Measurements from ENCODE around the gene PCSK1. TPM values are rescaled to one million over a fixed set of nuclear protein-coding genes. Genes with fewer than 3 reads are reported as not detected.

PCSK1 gene
- polyA plus RNA-seq, 3 donors = not detected

GRCh38 chr5:96343094-96343493, 90.0 kb downstream of the PCSK1 start:
- Histone ChIP-seq H3K9me3 (replicated peaks in 1 of 2; ENCODE audit: control insufficient read depth in 1 of 2, insufficient read depth in 1 of 2, low read length in 2 of 2) (no peaks in the 10 kb centered on the region), H3K4me2 (replicated peaks; ENCODE audit: extremely low read depth, low read length, poor library complexity, severe bottlenecking) (no peak overlapping the region), H3K9ac (ENCODE audit: insufficient read depth, low read length, poor library complexity, severe bottlenecking) (no peak overlapping the region), H3K79me2 (ENCODE audit: insufficient read depth, low read length) (no peaks in the 10 kb centered on the region), H3K27me3 (ENCODE audit: control insufficient read depth in 2 of 2, insufficient read depth in 2 of 2, low read length in 2 of 2) (no peaks in the 10 kb centered on the region), H3K27ac (ENCODE audit: low read depth in 1 of 2, low read length in 2 of 2) (no peak overlapping the region), H2AFZ (ENCODE audit: insufficient read depth, low read depth, low read length, poor library complexity, severe bottlenecking) (no peak overlapping the region), H3K36me3 (replicated peaks in 1 of 2; ENCODE audit: control insufficient read depth in 1 of 2, insufficient read depth in 2 of 2, low read length in 2 of 2) (no peaks in the 10 kb centered on the region), H4K20me1 (ENCODE audit: insufficient read depth, low read length) (no peaks in the 10 kb centered on the region), H3K4me1 (ENCODE audit: control insufficient read depth in 1 of 2, insufficient read depth in 2 of 2, low read length in 2 of 2) (peaks cover 4 to 14% of the 10 kb centered on the region in 2 donors), H3K4me3 (replicated peaks in 1 of 3; ENCODE audit: low read depth in 2 of 3, low read length in 3 of 3) (no peak overlapping the region)
- Mint-ChIP-seq H3K27ac (no peak overlapping the region), H3K27me3 (ENCODE audit: low read depth in 3 of 3) (no peaks in the 10 kb centered on the region), H3K9me3 (no peaks in the 10 kb centered on the region), H3K4me1 (peaks cover 27% of the 10 kb centered on the region), H3K36me3 (no peaks in the 10 kb centered on the region), H3K4me3 (no peak overlapping the region)
- DNase-seq = no peak
- no peak for TF ChIP-seq CTCF (IDR thresholded peaks at IDR 0.05)
- intact Hi-C loops (cut with micrococcal nuclease) = loop anchor here in 1 of 2 donors (10.0 kb wide), 1 partner anchor 262 kb away; no protein-coding TSS in a partner anchor

- TF ChIP-seq CTCF (IDR thresholded peaks at IDR 0.05) = no peak
- H3K79me2 ChIP-seq (ENCODE audit: insufficient read depth, low read length) = no peaks in the 10 kb centered on the region
- H3K4me3 ChIP-seq (replicated peaks in 1 of 3; ENCODE audit: low read depth in 2 of 3, low read length in 3 of 3) = no peak overlapping the region
- peaks cover 30% of the 10 kb centered on the region for H3K4me1 Mint-ChIP-seq
- H4K20me1 ChIP-seq (ENCODE audit: insufficient read depth, low read length) = no peaks in the 10 kb centered on the region
- no peak overlapping the region for H3K27ac ChIP-seq (ENCODE audit: low read depth in 1 of 2, low read length in 2 of 2)
- 60% methylated on average over 2 of the region's 4 CpGs for WGBS (ENCODE audit: insufficient coverage)
- H3K36me3 ChIP-seq (replicated peaks in 1 of 2; ENCODE audit: control insufficient read depth in 1 of 2, insufficient read depth in 2 of 2, low read length in 2 of 2) = no peaks in the 10 kb centered on the region
- peaks cover 8 to 19% of the 10 kb centered on the region in 2 donors for H3K4me1 ChIP-seq (ENCODE audit: control insufficient read depth in 1 of 2, insufficient read depth in 2 of 2, low read length in 2 of 2)
- H3K36me3 Mint-ChIP-seq = no peaks in the 10 kb centered on the region
- no peak overlapping the region for H3K4me3 Mint-ChIP-seq
- no peak overlapping the region for H3K9ac ChIP-seq (ENCODE audit: insufficient read depth, low read length, poor library complexity, severe bottlenecking)
- no peak overlapping the region for H2AFZ ChIP-seq (ENCODE audit: insufficient read depth, low read depth, low read length, poor library complexity, severe bottlenecking)
- H3K9me3 Mint-ChIP-seq = no peaks in the 10 kb centered on the region
- no peak overlapping the region for H3K27ac Mint-ChIP-seq
- no peaks in the 10 kb centered on the region for H3K9me3 ChIP-seq (replicated peaks in 1 of 2; ENCODE audit: control insufficient read depth in 1 of 2, insufficient read depth in 1 of 2, low read length in 2 of 2)
- DNase-seq = no peak
- H3K27me3 ChIP-seq (ENCODE audit: control insufficient read depth in 2 of 2, insufficient read depth in 2 of 2, low read length in 2 of 2) = no peaks in the 10 kb centered on the region
- intact Hi-C loops (cut with micrococcal nuclease) = loop anchor here in 1 of 2 donors (10.0 kb wide), 1 partner anchor 262 kb away; no protein-coding TSS in a partner anchor
- H3K4me2 ChIP-seq (replicated peaks; ENCODE audit: extremely low read depth, low read length, poor library complexity, severe bottlenecking) = no peak overlapping the region
- H3K27me3 Mint-ChIP-seq (ENCODE audit: low read depth in 3 of 3) = no peaks in the 10 kb centered on the region
Observed at GRCh38 chr5:96342581-96342980, 90.5 kb downstream of the PCSK1 start.

Other genes with a start within 250 kb of the PCSK1 start
- 100 to 1,000 TPM in 1 of 3 donors, 10 to 100 TPM in 2; 49.6 to 125 (median 76.8) TPM for gene CAST, start 229.1 kb upstream of the PCSK1 start, polyA plus RNA-seq

Data from CD14-positive monocyte (primary cell).